Mononuclear cell (primary cell): Measurements from ENCODE around the gene IL4R. TPM values are rescaled to one million over a fixed set of nuclear protein-coding genes. Genes with fewer than 3 reads are reported as not detected.
"Not testable (repeated sequence)": the region's sequence is repeated elsewhere in the genome, so short reads cannot be mapped to it uniquely, and the experiment has no call there.

Source experiments
- H3K27me3 ChIP-seq: 2 replicates; pipeline ENCODE4 v1.6.0; 2011; ENCODE audit warnings: low read length, control low read depth; ENCODE audit not compliant: insufficient read depth
- H3K4me1 ChIP-seq: 2 replicates; pipeline ENCODE4 v1.5.1; 2011; ENCODE audit warnings: mild to moderate bottlenecking, low read length, control low read depth; ENCODE audit not compliant: insufficient read depth
- H3K4me3 ChIP-seq: 2 replicates; pipeline ENCODE4 v1.5.1; 2011; ENCODE audit warnings: mild to moderate bottlenecking, low read length, moderate library complexity
- H3K9me3 ChIP-seq: 2 replicates; pipeline ENCODE4 v1.5.1; 2011; ENCODE audit warnings: low read depth, mild to moderate bottlenecking, control low read depth, low read length
- total RNA-seq: library from RNA; depleted of rRNA; stranded (reverse); fragments of >200 nt; gene quantifications from one replicate; pipeline ENCODE4 v1.2.3, GENCODE V29; 2012

IL4R gene
- total RNA-seq = 103 TPM

GRCh38 chr16:27313422-27314160, at the start of gene IL4R:
IL4R (plus strand) TSS chr16:27313974; CDS start chr16:27340204, 26,230 bp downstream.
- Histone ChIP-seq H3K9me3 (no peaks in the 10 kb centered on the region), H3K27me3 (no peaks in the 10 kb centered on the region), H3K4me3 (peak within 1 kb of the TSS; percentile 85), H3K4me1 (peaks cover 52% of the 10 kb centered on the region)

- no peaks in the 10 kb centered on the region for H3K27me3 ChIP-seq
- H3K9me3 ChIP-seq = no peaks in the 10 kb centered on the region
- no peak overlapping the region for H3K4me3 ChIP-seq
- H3K4me1 ChIP-seq = peaks cover 48% of the 10 kb centered on the region
Observed at GRCh38 chr16:27264151-27264550, 49.6 kb upstream of the IL4R start.

- Histone ChIP-seq H3K4me3 (no peak overlapping the region), H3K27me3 (no peaks in the 10 kb centered on the region), H3K4me1 (peaks cover 55% of the 10 kb centered on the region), H3K9me3 (no peaks in the 10 kb centered on the region)
Observed at GRCh38 chr16:27265982-27266381, 47.8 kb upstream of the IL4R start.

GRCh38 chr16:27267037-27267677, 46.6 kb upstream of the IL4R start:
- no peak overlapping the region for H3K4me3 ChIP-seq
- H3K27me3 ChIP-seq = no peaks in the 10 kb centered on the region
- no peaks in the 10 kb centered on the region for H3K9me3 ChIP-seq
- peaks cover 58% of the 10 kb centered on the region for H3K4me1 ChIP-seq

- Histone ChIP-seq H3K4me3 (peak within 1 kb of the TSS; percentile 91), H3K9me3 (no peaks in the 10 kb centered on the region), H3K27me3 (no peaks in the 10 kb centered on the region), H3K4me1 (peaks cover 58% of the 10 kb centered on the region)
Observed at GRCh38 chr16:27268376-27269299, 45.1 kb upstream of the IL4R start, which contains the start of gene NSMCE1. NSMCE1 (minus strand) TSS chr16:27268772; CDS start chr16:27257570, 11,202 bp downstream.

- Histone ChIP-seq H3K4me1 (peaks cover 60% of the 10 kb centered on the region), H3K4me3 (peak overlapping the region; percentile 91), H3K27me3 (no peaks in the 10 kb centered on the region), H3K9me3 (no peaks in the 10 kb centered on the region)
Observed at GRCh38 chr16:27269300-27270150, 44.2 kb upstream of the IL4R start.

- no peak overlapping the region for H3K4me3 ChIP-seq
- H3K27me3 ChIP-seq = no peaks in the 10 kb centered on the region
- peaks cover 63% of the 10 kb centered on the region for H3K4me1 ChIP-seq
- no peaks in the 10 kb centered on the region for H3K9me3 ChIP-seq
Observed at GRCh38 chr16:27270349-27270748, 43.4 kb upstream of the IL4R start.

GRCh38 chr16:27272076-27272475, 41.7 kb upstream of the IL4R start:
- peaks cover 63% of the 10 kb centered on the region for H3K4me1 ChIP-seq
- no peak overlapping the region for H3K4me3 ChIP-seq
- H3K27me3 ChIP-seq = no peaks in the 10 kb centered on the region
- no peaks in the 10 kb centered on the region for H3K9me3 ChIP-seq

- not testable (repeated sequence) for H3K27me3 ChIP-seq, H3K4me3 ChIP-seq, H3K9me3 ChIP-seq
- H3K4me1 ChIP-seq = peaks cover 57% of the 10 kb centered on the region
Observed at GRCh38 chr16:27272697-27273096, 41.1 kb upstream of the IL4R start.

- no peak overlapping the region for H3K4me3 ChIP-seq
Observed at GRCh38 chr16:27273330-27273669, 40.5 kb upstream of the IL4R start.

GRCh38 chr16:27273670-27274423, 39.9 kb upstream of the IL4R start:
- H3K4me1 ChIP-seq = peaks cover 51% of the 10 kb centered on the region
- no peaks in the 10 kb centered on the region for H3K9me3 ChIP-seq
- H3K27me3 ChIP-seq = no peaks in the 10 kb centered on the region
- H3K4me3 ChIP-seq = no peak overlapping the region

More at GRCh38 chr16:27273330-27273669, 40.5 kb upstream of the IL4R start:
- Histone ChIP-seq H3K4me1 (peaks cover 52% of the 10 kb centered on the region), H3K9me3 (no peaks in the 10 kb centered on the region), H3K27me3 (no peaks in the 10 kb centered on the region)

- not testable (repeated sequence) for H3K27me3 ChIP-seq, H3K9me3 ChIP-seq, H3K4me3 ChIP-seq
- H3K4me1 ChIP-seq = peaks cover 45% of the 10 kb centered on the region
Observed at GRCh38 chr16:27274424-27274874, 39.3 kb upstream of the IL4R start.

GRCh38 chr16:27275394-27275793, 38.4 kb upstream of the IL4R start:
- Histone ChIP-seq H3K9me3 (no peaks in the 10 kb centered on the region), H3K4me1 (peaks cover 40% of the 10 kb centered on the region), H3K27me3 (no peaks in the 10 kb centered on the region), H3K4me3 (no peak overlapping the region)

GRCh38 chr16:27281243-27281642, 32.5 kb upstream of the IL4R start:
- Histone ChIP-seq H3K27me3 (no peaks in the 10 kb centered on the region), H3K9me3 (no peaks in the 10 kb centered on the region), H3K4me1 (peaks cover 22% of the 10 kb centered on the region), H3K4me3 (no peak overlapping the region)
